CD4-positive, alpha-beta T cell (primary cell): ENCODE data around the gene EIF4E. TPM values are rescaled to one million over a fixed set of nuclear protein-coding genes. Genes with fewer than 3 reads are reported as not detected.
"Not testable (repeated sequence)": the region's sequence is repeated elsewhere in the genome, so short reads cannot be mapped to it uniquely, and the experiment has no call there.

Experiments used
- ATAC-seq: fragments of 200-7000 bp; cut with Tn5 transposase; one replicate; pipeline ENCODE4 v1.10.0; 2022; ENCODE audit warnings: mild to moderate bottlenecking; ENCODE audit not compliant: poor library complexity
- CTCF ChIA-PET: fragments of 350-600 bp; sonication (Branson Sonifier 250); formaldehyde crosslinking; loops from one replicate; lab custom pipeline; 2021; ENCODE audit warnings: antibody characterized with exemption, inconsistent platforms; lab: Charles Lee
- POLR2A ChIA-PET: fragments of 350-600 bp; sonication (Branson Sonifier 250); formaldehyde crosslinking; loops from one replicate; lab custom pipeline; 2021; ENCODE audit warnings: antibody characterized with exemption, inconsistent platforms; lab: Charles Lee
- DNase-seq, 14 experiments: peaks; one replicate each; pipeline ENCODE4 v3.0.0-alpha.2; 2013 to 2020; ENCODE audit warnings: mixed read lengths in 2 of 14
- H3K27ac ChIP-seq, 2 donors: one replicate each; pipeline versions ENCODE4 v1.5.1 to v1.7.0; 2013; ENCODE audit warnings: low read length in 2 of 2, low read depth in 1 of 2, mild to moderate bottlenecking in 1 of 2
- H3K27me3 ChIP-seq, 2 experiments: 1 replicate in 1 of 2; 2 replicates in 1 of 2; pipeline versions ENCODE4 v1.6.1 to v1.7.0; 2013; ENCODE audit warnings: low read length in 2 of 2, control low read depth in 1 of 2, mild to moderate bottlenecking in 1 of 2, moderate library complexity in 1 of 2; ENCODE audit not compliant: insufficient read depth in 2 of 2, control insufficient read depth in 1 of 2
- H3K36me3 ChIP-seq: one replicate; pipeline ENCODE4 v1.6.1; 2013; ENCODE audit warnings: low read length, control low read depth; ENCODE audit not compliant: insufficient read depth
- H3K4me1 ChIP-seq: one replicate; pipeline ENCODE4 v1.6.1; 2013; ENCODE audit warnings: low read length, control low read depth; ENCODE audit not compliant: insufficient read depth
- H3K4me3 ChIP-seq: one replicate; pipeline ENCODE4 v1.5.1; 2013; ENCODE audit warnings: mild to moderate bottlenecking, low read length, moderate library complexity
- H3K9me3 ChIP-seq, 2 experiments: 1 replicate in 1 of 2; 2 replicates in 1 of 2; pipeline versions ENCODE4 v1.6.1 to v1.7.0; 2013; ENCODE audit warnings: low read length in 2 of 2, mild to moderate bottlenecking in 2 of 2, control low read depth in 1 of 2, moderate library complexity in 1 of 2; ENCODE audit not compliant: control insufficient read depth in 1 of 2, insufficient read depth in 1 of 2
- H3K27ac Mint-ChIP-seq: one replicate; pipeline ENCODE4 v1.8.0; 2020; ENCODE audit warnings: mixed read lengths
- H3K27me3 Mint-ChIP-seq: one replicate; pipeline ENCODE4 v1.8.0; 2021; ENCODE audit warnings: mixed read lengths
- H3K36me3 Mint-ChIP-seq: one replicate; pipeline ENCODE4 v1.8.0; 2021; ENCODE audit warnings: low read depth, mixed read lengths
- H3K4me1 Mint-ChIP-seq: one replicate; pipeline ENCODE4 v1.8.0; 2021; ENCODE audit warnings: low read depth, mixed read lengths
- H3K4me3 Mint-ChIP-seq: one replicate; pipeline ENCODE4 v1.8.0; 2020; ENCODE audit warnings: mild to moderate bottlenecking, mixed read lengths
- H3K9me3 Mint-ChIP-seq: one replicate; pipeline ENCODE4 v1.8.0; 2020; ENCODE audit warnings: mixed read lengths
- CTCF ChIP-seq: fragments of 200-600 bp; IDR thresholded peaks from one replicate; pipeline ENCODE4 v1.8.0; 2022; ENCODE audit warnings: antibody characterized with exemption, mild to moderate bottlenecking
- intact Hi-C, 2 experiments: fragments of 100-400 bp; cut with DNase I in 1 of 2; cut with micrococcal nuclease in 1 of 2; formaldehyde crosslinking; loops; one replicate each; pipeline versions ENCODE4 v1.15.1 to v1.9.0; 2023 to 2025; cut with DNase I, micrococcal nuclease
- total RNA-seq, 174 experiments: library from RNA in 2 of 174; stranded (reverse) in 2 of 174; gene quantifications; one replicate each; pipeline ENCODE4 v1.2.3 and lab custom pipeline; 2021 to 2026

Gene EIF4E
- total RNA-seq, 2 experiments from 2014 or later, result 47.2 to 49.2 TPM

DNA sequence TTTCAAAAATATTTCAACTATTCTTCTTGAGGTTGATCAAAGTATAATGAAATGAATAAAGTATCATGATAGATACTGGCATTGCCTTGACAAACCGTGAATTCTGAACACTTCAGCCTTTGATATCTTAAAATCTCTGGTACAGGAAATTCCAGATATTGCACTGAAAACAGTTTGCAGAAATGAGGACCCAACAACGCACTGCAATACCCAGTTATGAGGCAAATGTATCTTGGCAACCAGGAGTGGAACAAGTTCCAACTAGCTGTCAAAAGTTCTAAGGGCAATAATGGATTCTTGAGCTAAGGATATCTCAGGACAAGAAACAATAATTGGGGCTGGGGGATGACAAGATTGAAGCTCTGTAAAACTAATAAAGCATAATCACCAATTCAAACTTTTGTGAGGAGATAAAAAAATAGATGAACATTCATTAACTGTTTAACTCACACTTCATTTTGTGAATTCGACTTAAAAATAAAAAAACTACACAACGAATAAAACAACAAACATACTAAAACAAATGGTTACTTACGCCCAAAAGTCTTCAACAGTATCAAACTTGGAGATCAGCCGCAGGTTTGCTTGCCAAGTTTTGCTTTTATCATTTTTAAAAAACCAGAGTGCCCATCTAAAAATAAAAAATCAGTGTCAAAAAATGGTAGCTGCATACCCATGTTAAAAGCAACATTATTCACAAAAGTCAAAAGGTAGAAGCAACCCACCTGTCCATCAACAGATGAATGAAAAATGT is 38.1 kb downstream of the EIF4E start:
- Histone ChIP-seq H3K27ac (no peak overlapping the region), H3K36me3 (peaks cover 54% of the 10 kb centered on the region), H3K9me3 (no peaks in the 10 kb centered on the region), H3K4me3 (no peak overlapping the region), H3K4me1 (no peaks in the 10 kb centered on the region), H3K27me3 (no peaks in the 10 kb centered on the region)
- intact Hi-C loops, result loop anchor here in 1 of 2 experiments (5.0 kb wide), 1 partner anchor 36 kb away; the partner anchor contains the start of gene EIF4E
- Mint-ChIP-seq H3K4me3 (no peak overlapping the region), H3K27me3 (no peaks in the 10 kb centered on the region), H3K36me3 (peaks cover 94% of the 10 kb centered on the region), H3K4me1 (peaks cover 23% of the 10 kb centered on the region), H3K27ac (no peak overlapping the region), H3K9me3 (no peaks in the 10 kb centered on the region)
- TF ChIP-seq CTCF, result no peak
- DNase-seq, result no peak
- ATAC-seq, result no peak
- ChIA-PET CTCF (no interaction called here), POLR2A (no interaction called here)

DNA sequence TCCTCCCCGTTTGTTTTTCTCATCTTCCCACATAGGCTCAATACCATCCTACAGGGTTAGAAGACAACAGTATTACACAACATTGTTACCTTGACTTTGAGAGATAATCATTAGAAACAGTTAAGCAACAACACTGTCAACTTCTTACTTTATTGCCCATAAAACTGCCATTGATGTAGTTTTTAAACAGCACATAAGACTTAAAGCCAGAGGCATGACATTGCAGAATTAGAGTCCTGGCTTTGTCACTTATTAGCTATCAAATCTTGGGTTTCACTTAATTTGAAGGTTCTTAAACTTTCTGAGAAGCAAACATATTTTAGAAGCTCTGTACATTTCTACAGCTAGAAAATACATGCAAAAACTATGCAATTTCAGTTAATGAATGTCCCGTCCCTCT is 41.8 kb downstream of the EIF4E start:
- DNase-seq (no peak), ATAC-seq (no peak)
- H3K27me3 ChIP-seq, result no peaks in the 10 kb centered on the region
- H3K4me3 ChIP-seq, result no peak overlapping the region
- no peaks in the 10 kb centered on the region for H3K4me1 ChIP-seq
- peaks cover 9% of the 10 kb centered on the region for H3K4me1 Mint-ChIP-seq
- H3K27me3 Mint-ChIP-seq, result no peaks in the 10 kb centered on the region
- peaks cover 69% of the 10 kb centered on the region for H3K36me3 ChIP-seq
- no peaks in the 10 kb centered on the region for H3K9me3 Mint-ChIP-seq
- H3K27ac Mint-ChIP-seq, result no peak overlapping the region
- intact Hi-C loops, result no loop called here
- POLR2A ChIA-PET, result no interaction called here
- no peak for TF ChIP-seq CTCF
- H3K36me3 Mint-ChIP-seq, result peaks cover 76% of the 10 kb centered on the region
- no peak overlapping the region for H3K27ac ChIP-seq
- CTCF ChIA-PET, result no interaction called here
- no peaks in the 10 kb centered on the region for H3K9me3 ChIP-seq
- no peak overlapping the region for H3K4me3 Mint-ChIP-seq

- H3K27ac ChIP-seq, DNase-seq, intact Hi-C loops, H3K4me1 Mint-ChIP-seq, H3K27me3 Mint-ChIP-seq, H3K4me3 Mint-ChIP-seq, H3K27ac Mint-ChIP-seq, H3K9me3 ChIP-seq, H3K4me3 ChIP-seq, H3K27me3 ChIP-seq, POLR2A ChIA-PET, H3K9me3 Mint-ChIP-seq, ATAC-seq, H3K4me1 ChIP-seq: not testable (repeated sequence)
- H3K36me3 ChIP-seq, result peaks cover 73% of the 10 kb centered on the region
- CTCF ChIA-PET, result interaction anchor here (1.4 kb wide), 1 partner anchor 43 kb away, joined by 3 read pairs; the partner anchor contains the start of gene EIF4E
- H3K36me3 Mint-ChIP-seq, result peaks cover 77% of the 10 kb centered on the region
Measured at GRCh38 chr4:98886382-98886781, 42.6 kb downstream of the EIF4E start.

DNA sequence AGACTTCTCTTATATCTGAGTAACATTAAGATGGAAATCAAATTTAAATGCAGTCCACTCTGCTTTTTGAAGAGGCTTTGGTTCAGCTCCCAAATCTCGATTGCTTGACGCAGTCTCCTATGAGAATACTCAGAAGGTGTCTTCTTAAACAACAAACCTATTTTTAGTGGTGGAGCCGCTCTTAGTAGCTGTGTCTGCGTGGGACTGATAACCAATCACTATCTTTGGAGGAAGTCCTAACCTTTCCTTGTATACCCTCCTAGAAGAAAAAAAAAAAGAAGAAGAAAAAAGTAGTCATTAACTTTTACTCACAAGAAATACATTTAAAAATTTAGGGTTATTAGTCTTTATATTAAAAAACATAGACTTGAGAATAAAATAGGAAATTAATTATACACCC is 48.0 kb downstream of the EIF4E start:
- peaks cover 71% of the 10 kb centered on the region for H3K36me3 Mint-ChIP-seq
- not testable (repeated sequence) for H3K4me1 Mint-ChIP-seq

More for the DNA sequence above, 48.0 kb downstream of the EIF4E start:
- H3K9me3 ChIP-seq, H3K27me3 Mint-ChIP-seq, POLR2A ChIA-PET, H3K27me3 ChIP-seq, CTCF ChIA-PET, H3K4me3 Mint-ChIP-seq, ATAC-seq, H3K4me1 ChIP-seq, H3K9me3 Mint-ChIP-seq, DNase-seq, intact Hi-C loops, H3K27ac Mint-ChIP-seq, H3K27ac ChIP-seq, H3K4me3 ChIP-seq: not testable (repeated sequence)
- H3K36me3 ChIP-seq, result peaks cover 38% of the 10 kb centered on the region
